ENCODE data around the gene ZNF630. TPM values are rescaled to one million over a fixed set of nuclear protein-coding genes. Genes with fewer than 3 reads are reported as not detected.

ZNF630 gene
- 0.14 to 0.55 TPM (median 0.37 TPM) in 5 replicates for total RNA-seq (2022; extraction: Qiagen RNA extraction; ENCODE audit: low read depth)

DNA sequence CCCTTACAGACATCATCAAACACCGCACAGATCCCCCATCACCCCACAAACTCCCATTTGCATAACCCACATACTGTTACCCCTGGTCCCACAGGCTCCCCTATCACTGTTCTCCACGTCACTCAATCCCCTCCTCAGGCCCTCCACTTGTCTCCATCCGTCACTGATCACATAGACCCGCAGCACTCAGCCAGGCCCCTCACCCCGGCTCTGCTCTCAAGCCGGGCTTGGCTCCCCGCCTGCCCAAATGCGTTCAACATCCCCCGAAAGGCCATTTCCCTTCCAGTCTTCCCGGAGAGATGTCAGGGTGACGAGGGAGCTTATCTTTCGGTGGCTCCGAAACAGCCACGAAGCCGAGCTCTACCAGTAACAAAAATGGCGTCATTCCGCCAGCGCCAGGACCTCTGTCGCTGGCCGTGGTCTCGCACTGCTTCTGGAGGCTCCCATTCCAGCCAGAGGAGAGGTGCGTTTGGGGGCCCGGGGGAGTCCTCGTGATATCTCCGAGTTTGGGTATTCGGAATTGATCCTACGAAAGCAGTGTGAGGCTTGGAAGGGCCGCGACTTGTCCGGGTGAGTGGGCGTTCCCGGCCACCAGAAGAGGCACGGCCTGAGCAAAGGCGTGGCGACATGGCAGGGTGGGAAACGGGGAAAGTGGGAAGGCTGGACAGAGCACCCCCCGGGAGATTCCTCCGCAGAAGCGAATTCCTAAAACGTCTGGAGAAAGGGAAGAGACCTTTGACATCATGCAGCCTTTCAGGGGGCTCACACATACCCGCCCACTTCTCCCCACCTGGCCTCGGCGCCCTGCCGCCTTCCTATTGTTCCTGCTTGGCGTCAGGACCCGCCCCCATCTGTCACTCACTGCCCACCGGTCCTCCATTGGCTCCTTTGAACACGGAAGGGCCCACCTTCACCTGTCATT is at the start of gene ZNF630:
TSS of gene ZNF630 (minus strand) at position 577 of the 922 bp plus-strand sequence. CDS start 4,754 bp downstream, outside the sequence.

Other genes with a start within 250 kb of the ZNF630 start
- gene ZNF81, start 234.7 kb downstream of the ZNF630 start, total RNA-seq (2022; extraction: Qiagen RNA extraction; ENCODE audit: low read depth): 4.3 to 8.1 TPM (median 6.0 TPM) in 5 replicates
- 2.3 to 4.0 TPM (median 3.4 TPM) in 5 replicates for gene ZNF182, start 67.7 kb downstream of the ZNF630 start, total RNA-seq (2022; extraction: Qiagen RNA extraction; ENCODE audit: low read depth)
- not detected in 5 replicates for gene SPACA5, start 64.7 kb downstream of the ZNF630 start, total RNA-seq (2022; extraction: Qiagen RNA extraction; ENCODE audit: low read depth)
- not detected in 5 replicates for gene SPACA5B, start 59.0 kb upstream of the ZNF630 start, total RNA-seq (2022; extraction: Qiagen RNA extraction; ENCODE audit: low read depth)
- gene SSX5, start 125.2 kb upstream of the ZNF630 start, total RNA-seq (2022; extraction: Qiagen RNA extraction; ENCODE audit: low read depth): not detected in 5 replicates
- gene SSX1, start 183.8 kb upstream of the ZNF630 start, total RNA-seq (2022; extraction: Qiagen RNA extraction; ENCODE audit: low read depth): not detected in 5 replicates